Parathyroid adenoma (tissue), 2 donors: ENCODE results near the gene BLOC1S2.
"Not testable (repeated sequence)": the region's sequence is repeated elsewhere in the genome, so short reads cannot be mapped to it uniquely, and the experiment has no call there.

Experiments
- H2AFZ ChIP-seq: fragments of 300-600 bp; sonication (generic); one replicate; pipeline ENCODE4 v1.7.0; 2017; ENCODE audit warnings: antibody characterized with exemption, mild to moderate bottlenecking
- H3K27ac ChIP-seq: fragments of 300-600 bp; sonication (generic); one replicate; pipeline ENCODE4 v1.7.0; 2017
- H3K27me3 ChIP-seq: fragments of 300-600 bp; sonication (generic); one replicate; pipeline ENCODE4 v1.7.0; 2017; ENCODE audit warnings: low read length; ENCODE audit not compliant: control insufficient read depth, insufficient read depth
- H3K36me3 ChIP-seq: fragments of 300-600 bp; sonication (generic); one replicate; pipeline ENCODE4 v1.7.0; 2017; ENCODE audit warnings: low read length; ENCODE audit not compliant: control insufficient read depth, insufficient read depth
- H3K4me1 ChIP-seq: fragments of 300-600 bp; sonication (generic); one replicate; pipeline ENCODE4 v1.7.0; 2017; ENCODE audit warnings: control low read depth
- H3K4me2 ChIP-seq: fragments of 300-600 bp; sonication (generic); one replicate; pipeline ENCODE4 v1.7.0; 2017; ENCODE audit warnings: low read length
- H3K4me3 ChIP-seq: fragments of 300-600 bp; sonication (generic); one replicate; pipeline ENCODE4 v1.7.0; 2017; ENCODE audit warnings: low read depth, low read length
- H3K79me2 ChIP-seq: fragments of 300-600 bp; sonication (generic); one replicate; pipeline ENCODE4 v1.7.0; 2017; ENCODE audit warnings: control low read depth
- H3K9ac ChIP-seq: fragments of 300-600 bp; sonication (generic); one replicate; pipeline ENCODE4 v1.7.0; 2017; ENCODE audit warnings: mild to moderate bottlenecking
- H3K9me3 ChIP-seq: fragments of 300-600 bp; sonication (generic); one replicate; pipeline ENCODE4 v1.7.0; 2017; ENCODE audit warnings: low read length; ENCODE audit not compliant: control insufficient read depth
- CTCF ChIP-seq: fragments of 300-600 bp; sonication (generic); IDR thresholded peaks from one replicate; pipeline ENCODE4 v1.7.0; 2017; ENCODE audit warnings: antibody characterized with exemption, mild to moderate bottlenecking
- donor health status: primary hyperparathyroidism.

BLOC1S2 gene

GRCh38 chr10:100306861-100307260 lies 20.4 kb upstream of the BLOC1S2 start:
- no peak overlapping the region for H3K4me2 ChIP-seq

DNA sequence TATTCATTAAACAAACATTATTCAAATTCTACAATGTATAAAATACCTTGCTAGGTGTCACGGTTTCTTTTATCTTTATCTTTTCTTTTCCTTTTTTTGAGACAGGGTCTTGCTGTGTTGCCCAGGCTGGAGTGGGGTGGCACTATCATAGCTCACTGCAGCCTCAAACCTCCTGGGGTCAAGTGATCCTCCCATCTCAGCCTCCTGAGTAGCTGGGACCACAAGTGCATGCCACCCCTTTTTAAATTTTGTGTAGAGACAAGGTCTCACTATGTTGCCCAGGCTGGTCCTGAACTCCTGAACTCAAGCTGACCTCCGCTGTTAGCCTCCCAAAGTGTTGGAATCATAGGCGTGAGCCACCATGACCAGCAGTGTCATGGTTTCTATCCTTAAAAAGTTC lies 17.9 kb upstream of the BLOC1S2 start:
- no peak overlapping the region for H2AFZ ChIP-seq
- no peaks in the 10 kb centered on the region for H3K79me2 ChIP-seq
- no peak overlapping the region for H3K27ac ChIP-seq
- TF ChIP-seq CTCF: no peak
- H3K4me3 ChIP-seq: no peak overlapping the region
- H3K4me1 ChIP-seq: no peaks in the 10 kb centered on the region
- H3K9ac ChIP-seq: no peak overlapping the region
- no peak overlapping the region for H3K4me2 ChIP-seq
- H3K36me3 ChIP-seq: no peaks in the 10 kb centered on the region
- H3K27me3 ChIP-seq: no peaks in the 10 kb centered on the region
- H3K9me3 ChIP-seq: no peaks in the 10 kb centered on the region

More at GRCh38 chr10:100306861-100307260, 20.4 kb upstream of the BLOC1S2 start:
- no peaks in the 10 kb centered on the region for H3K27me3 ChIP-seq
- H3K9ac ChIP-seq: no peak overlapping the region
- H3K4me1 ChIP-seq: no peaks in the 10 kb centered on the region
- no peak overlapping the region for H3K27ac ChIP-seq
- H2AFZ ChIP-seq: no peak overlapping the region
- no peak for TF ChIP-seq CTCF
- no peaks in the 10 kb centered on the region for H3K79me2 ChIP-seq
- no peaks in the 10 kb centered on the region for H3K36me3 ChIP-seq
- H3K4me3 ChIP-seq: no peak overlapping the region
- no peaks in the 10 kb centered on the region for H3K9me3 ChIP-seq

- H3K4me1 ChIP-seq: no peaks in the 10 kb centered on the region
- H3K27me3 ChIP-seq: no peaks in the 10 kb centered on the region
These were observed 17.3 kb upstream of the BLOC1S2 start for GRCh38 chr10:100303724-100304319.

GRCh38 chr10:100301123-100301522 lies 14.6 kb upstream of the BLOC1S2 start:
- not testable (repeated sequence) for H3K27me3 ChIP-seq

More at GRCh38 chr10:100303724-100304319, 17.3 kb upstream of the BLOC1S2 start:
- Histone ChIP-seq H3K9ac (no peak overlapping the region), H3K79me2 (no peaks in the 10 kb centered on the region), H2AFZ (no peak overlapping the region), H3K9me3 (no peaks in the 10 kb centered on the region), H3K4me3 (no peak overlapping the region), H3K36me3 (no peaks in the 10 kb centered on the region), H3K27ac (no peak overlapping the region), H3K4me2 (no peak overlapping the region)
- peak; percentile 48 for TF ChIP-seq CTCF

DNA sequence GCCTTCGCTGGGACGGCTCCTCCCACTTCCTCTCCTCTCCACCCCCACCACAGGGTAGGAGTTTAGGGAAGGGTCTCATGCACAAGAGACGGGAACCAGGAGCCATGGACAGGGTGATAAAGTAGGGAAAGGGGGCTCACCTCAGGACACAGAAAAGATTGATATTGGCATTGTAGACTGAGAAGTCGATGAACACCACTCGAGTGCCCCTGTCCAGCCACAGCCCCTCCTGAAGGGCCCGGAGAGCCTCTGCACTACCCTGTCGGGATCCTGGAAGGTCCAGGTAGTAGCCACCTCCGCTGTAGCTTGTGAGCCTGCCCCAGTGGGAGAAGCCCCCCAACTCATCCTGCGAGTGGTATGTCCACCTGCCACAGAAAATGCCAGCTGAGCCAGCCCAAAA lies 10.8 kb upstream of the BLOC1S2 start:
- Histone ChIP-seq H3K4me1 (no peaks in the 10 kb centered on the region), H3K27ac (no peak overlapping the region), H2AFZ (no peak overlapping the region), H3K36me3 (no peaks in the 10 kb centered on the region), H3K4me2 (no peak overlapping the region), H3K79me2 (no peaks in the 10 kb centered on the region), H3K9me3 (no peaks in the 10 kb centered on the region), H3K9ac (no peak overlapping the region), H3K4me3 (no peak overlapping the region), H3K27me3 (no peaks in the 10 kb centered on the region)
- TF ChIP-seq CTCF: no peak

More at GRCh38 chr10:100301123-100301522, 14.6 kb upstream of the BLOC1S2 start:
- H3K9ac ChIP-seq, H3K36me3 ChIP-seq, H3K4me1 ChIP-seq, H2AFZ ChIP-seq, H3K9me3 ChIP-seq, H3K27ac ChIP-seq, H3K79me2 ChIP-seq, H3K4me3 ChIP-seq, H3K4me2 ChIP-seq: not testable (repeated sequence)
